GM12878 (cell line): ENCODE data around the gene AKR1C1.

Experiments used
- CTCF ChIP-seq, 3 experiments: IDR thresholded peaks in 2 of 3; conservative IDR thresholded peaks in 1 of 3; 2 replicates each; pipeline ENCODE4 v1.5.1; 2011; ENCODE audit warnings: low read depth in 3 of 3, low read length in 3 of 3, mild to moderate bottlenecking in 3 of 3, control low read depth in 2 of 3, moderate library complexity in 2 of 3, inconsistent platforms in 1 of 3, mixed read lengths in 1 of 3; ENCODE audit not compliant: control insufficient read depth in 2 of 3, insufficient read depth in 1 of 3; ENCODE audit errors: extremely low read depth in 1 of 3
- HDAC2 ChIP-seq: fragments of 200-600 bp; sonication (generic); IDR thresholded peaks from 2 replicates; pipeline ENCODE4 v1.6.1; 2017
- KDM1A ChIP-seq: fragments of 200-600 bp; sonication (generic); IDR thresholded peaks from 2 replicates; pipeline ENCODE4 v1.6.1; 2016; ENCODE audit warnings: borderline replicate concordance
- MTA2 ChIP-seq: fragments of 450-650 bp; IDR thresholded peaks from 2 replicates; pipeline ENCODE4 v1.6.1; 2016; ENCODE audit warnings: low read depth, mild to moderate bottlenecking, moderate library complexity
- POLR2AphosphoS5 ChIP-seq: IDR thresholded peaks from 2 replicates; pipeline ENCODE4 v1.6.1; 2011; ENCODE audit warnings: mild to moderate bottlenecking, low read length, inconsistent platforms
- TCF7 ChIP-seq: IDR thresholded peaks from 2 replicates; pipeline ENCODE4 v1.6.1; 2014; ENCODE audit warnings: antibody characterized with exemption, borderline replicate concordance
- USF2 ChIP-seq: IDR thresholded peaks from 2 replicates; pipeline ENCODE4 v1.6.1; 2011; ENCODE audit warnings: low read depth, low read length, improper control_type of control experiment, borderline replicate concordance
- ZBTB33 ChIP-seq: fragments of 450-650 bp; IDR thresholded peaks from 2 replicates; pipeline ENCODE4 v1.6.1; 2017; ENCODE audit warnings: mild to moderate bottlenecking

- TF ChIP-seq TCF7 (no peak), USF2 (no peak), ZBTB33 (no peak), CTCF (IDR thresholded peaks at IDR 0.05 in 2 of 3, conservative IDR thresholded peaks at IDR 0.05 in 1 of 3; ENCODE audit: control insufficient read depth in 2 of 3, extremely low read depth in 1 of 3, insufficient read depth in 1 of 3, low read depth in 3 of 3, low read length in 3 of 3) (no peak), POLR2AphosphoS5 (no peak), HDAC2 (no peak), MTA2 (no peak), KDM1A (no peak)
Measured at GRCh38 chr10:5002013-5002727, 39.0 kb downstream of the AKR1C1 start.
